Chondrocyte (in vitro differentiated cells): ENCODE results near the gene ADGRG1. TPM values are rescaled to one million over a fixed set of nuclear protein-coding genes. Genes with fewer than 3 reads are reported as not detected.
A peak's percentile ranks its signal among the peaks of the same experiment; 100 is the strongest.

Experiments
- DNase-seq: peaks from one replicate; pipeline ENCODE4 v3.0.0; 2021; ENCODE audit warnings: mixed read lengths, low spot score
- H3K27ac Mint-ChIP-seq: one replicate; pipeline ENCODE4 v1.8.0; 2021; ENCODE audit warnings: mild to moderate bottlenecking, moderate library complexity, mixed read lengths; ENCODE audit not compliant: unreplicated experiment
- H3K27me3 Mint-ChIP-seq: 2 replicates; pipeline ENCODE4 v1.8.0; 2021; ENCODE audit warnings: low read depth, mixed read lengths
- H3K36me3 Mint-ChIP-seq: 2 replicates; pipeline ENCODE4 v1.8.0; 2021; ENCODE audit warnings: low read depth, mixed read lengths
- H3K4me1 Mint-ChIP-seq: 2 replicates; pipeline ENCODE4 v1.8.0; 2021; ENCODE audit warnings: low read depth, mild to moderate bottlenecking, mixed read lengths
- H3K4me3 Mint-ChIP-seq: one replicate; pipeline ENCODE4 v1.8.0; 2021; ENCODE audit warnings: mild to moderate bottlenecking, moderate library complexity, mixed read lengths; ENCODE audit not compliant: unreplicated experiment
- H3K9me3 Mint-ChIP-seq: 2 replicates; pipeline ENCODE4 v1.8.0; 2021; ENCODE audit warnings: low read depth, mixed read lengths
- CTCF ChIP-seq: fragments of 200-600 bp; sonication (generic); IDR thresholded peaks from 2 replicates; pipeline ENCODE4 v1.5.0; 2021; ENCODE audit warnings: antibody characterized with exemption, mild to moderate bottlenecking, moderate library complexity
- long read RNA-seq: library from polyadenylated mRNA; stranded (forward); transcript quantifications from one replicate; pipeline ENCODE4 v2.0.0, GENCODE V29; 2021
- total RNA-seq: library from RNA; stranded (reverse); gene quantifications from 3 replicates; pipeline ENCODE4 v1.2.1, GENCODE V29; 2021

The ADGRG1 gene
- total RNA-seq: 16.8 to 57.8 TPM (median 56.3 TPM) in 3 replicates
- long read RNA-seq, full-length matches to known transcripts: 46 of 103 reads
- long read RNA-seq, partial matches to known transcripts: 17 of 103 reads
- long read RNA-seq, other reads (novel, unspliced or antisense): 40 of 103 reads

GRCh38 chr16:57628008-57628781, at the start of gene ADGRG1:
Gene ADGRG1 (plus strand): TSS chr16:57628630. CDS start chr16:57650288, 21,658 bp downstream.
- peak; percentile 54 for TF ChIP-seq CTCF
- Mint-ChIP-seq H3K9me3 (no peaks in the 10 kb centered on the region), H3K27me3 (no peaks in the 10 kb centered on the region), H3K4me3 (peak within 1 kb of the TSS; percentile 83), H3K36me3 (no peaks in the 10 kb centered on the region), H3K4me1 (peaks cover 72% of the 10 kb centered on the region), H3K27ac (peak within 1 kb of the TSS; percentile 97)
- DNase-seq: no peak

- H3K27me3 Mint-ChIP-seq: peaks cover 6% of the 10 kb centered on the region
- no peak for DNase-seq
- TF ChIP-seq CTCF: no peak
These were observed 49.1 kb upstream of the ADGRG1 start for GRCh38 chr16:57579361-57579665.

GRCh38 chr16:57585051-57585687, 43.3 kb upstream of the ADGRG1 start:
- H3K4me3 Mint-ChIP-seq: no peak overlapping the region
- peaks cover 3% of the 10 kb centered on the region for H3K36me3 Mint-ChIP-seq
- H3K27me3 Mint-ChIP-seq: peaks cover 2% of the 10 kb centered on the region
- H3K27ac Mint-ChIP-seq: no peak overlapping the region
- no peaks in the 10 kb centered on the region for H3K9me3 Mint-ChIP-seq
- H3K4me1 Mint-ChIP-seq: peaks cover under 1% of the 10 kb centered on the region
- DNase-seq: no peak
- TF ChIP-seq CTCF: no peak

More at GRCh38 chr16:57579361-57579665, 49.1 kb upstream of the ADGRG1 start:
- H3K27ac Mint-ChIP-seq: no peak overlapping the region
- no peak overlapping the region for H3K4me3 Mint-ChIP-seq
- H3K4me1 Mint-ChIP-seq: peaks cover 15% of the 10 kb centered on the region
- H3K9me3 Mint-ChIP-seq: no peaks in the 10 kb centered on the region
- H3K36me3 Mint-ChIP-seq: peaks cover 3% of the 10 kb centered on the region

GRCh38 chr16:57588831-57589230, 39.6 kb upstream of the ADGRG1 start:
- TF ChIP-seq CTCF: no peak
- no peak overlapping the region for H3K4me3 Mint-ChIP-seq
- H3K27me3 Mint-ChIP-seq: no peaks in the 10 kb centered on the region
- no peaks in the 10 kb centered on the region for H3K36me3 Mint-ChIP-seq
- peak; percentile 7 for DNase-seq
- no peaks in the 10 kb centered on the region for H3K9me3 Mint-ChIP-seq
- peaks cover 20% of the 10 kb centered on the region for H3K4me1 Mint-ChIP-seq
- no peak overlapping the region for H3K27ac Mint-ChIP-seq

- H3K27ac Mint-ChIP-seq: no peak overlapping the region
- H3K36me3 Mint-ChIP-seq: no peaks in the 10 kb centered on the region
- H3K4me1 Mint-ChIP-seq: peaks cover 20% of the 10 kb centered on the region
- H3K27me3 Mint-ChIP-seq: no peaks in the 10 kb centered on the region
- no peak overlapping the region for H3K4me3 Mint-ChIP-seq
- peak; percentile 5 for DNase-seq
- no peak for TF ChIP-seq CTCF
- no peaks in the 10 kb centered on the region for H3K9me3 Mint-ChIP-seq
These were observed 39.1 kb upstream of the ADGRG1 start for GRCh38 chr16:57589374-57589773.
